Measurements from ENCODE around the gene ENO4.

GRCh38 chr10:116866066-116866465, 16.8 kb downstream of the ENO4 start:
- no peak for TF ChIP-seq CTCF (IDR thresholded peaks at IDR 0.05)
- TF ChIP-seq POLR2A (IDR thresholded peaks at IDR 0.05), result no peak

Data from testis (tissue), 2 donors.